HepG2 (cell line): ENCODE results near the gene RTN4. TPM values are rescaled to one million over a fixed set of nuclear protein-coding genes. Genes with fewer than 3 reads are reported as not detected.

Experiments
- ARID3A ChIP-seq: IDR thresholded peaks from 2 replicates; pipeline ENCODE4 v1.6.1; 2012; ENCODE audit warnings: low read depth, low read length, improper control_type of control experiment
- ATAD3A ChIP-seq: sonication (generic); formaldehyde crosslinking; IDR thresholded peaks from 2 replicates; pipeline ENCODE4 v1.4.0; 2020; ENCODE audit warnings: missing genetic modification reagents
- BHLHE40 ChIP-seq: IDR thresholded peaks from 2 replicates; pipeline ENCODE4 v1.6.1; 2011; ENCODE audit warnings: low read length, improper control_type of control experiment
- DPF2 ChIP-seq: sonication (generic); formaldehyde crosslinking; IDR thresholded peaks from 2 replicates; pipeline ENCODE4 v1.4.0; 2020; ENCODE audit warnings: mild to moderate bottlenecking, low read depth, missing genetic modification reagents, borderline replicate concordance
- E2F5 ChIP-seq: sonication (generic); formaldehyde crosslinking; conservative IDR thresholded peaks from 2 replicates; pipeline ENCODE4 v1.4.0; 2020; ENCODE audit warnings: missing genetic modification reagents
- ELF1 ChIP-seq: sonication (generic); formaldehyde crosslinking; IDR thresholded peaks from 2 replicates; pipeline ENCODE4 v1.4.0; 2020; ENCODE audit warnings: missing genetic modification reagents
- KLF13 ChIP-seq: sonication (generic); formaldehyde crosslinking; IDR thresholded peaks from 2 replicates; pipeline ENCODE4 v1.4.0; 2020; ENCODE audit warnings: mild to moderate bottlenecking, missing genetic modification reagents
- PAWR ChIP-seq: sonication (generic); formaldehyde crosslinking; IDR thresholded peaks from 2 replicates; pipeline ENCODE4 v1.4.0; 2020; ENCODE audit warnings: missing genetic modification reagents, mild to moderate bottlenecking, borderline replicate concordance
- SOX6 ChIP-seq, 2 experiments: fragments of 450-650 bp in 1 of 2; sonication (generic) in 1 of 2; formaldehyde crosslinking in 1 of 2; IDR thresholded peaks; 2 replicates each; pipeline versions ENCODE4 v1.4.0 to v1.6.1; 2017 to 2020; ENCODE audit warnings: antibody characterized with exemption in 1 of 2, mild to moderate bottlenecking in 1 of 2, missing genetic modification reagents in 1 of 2
- STAT6 ChIP-seq: sonication (generic); formaldehyde crosslinking; IDR thresholded peaks from 2 replicates; pipeline ENCODE4 v1.4.0; 2020; ENCODE audit warnings: missing genetic modification reagents, mild to moderate bottlenecking, borderline replicate concordance
- SUZ12 ChIP-seq: fragments of 150-350 bp; IDR thresholded peaks from 2 replicates; pipeline ENCODE4 v1.6.1; 2014; ENCODE audit warnings: low read depth, low read length
- TRIM22 ChIP-seq: fragments of 450-650 bp; IDR thresholded peaks from 2 replicates; pipeline ENCODE4 v1.6.1; 2017
- ZBTB33 ChIP-seq: sonication (generic); formaldehyde crosslinking; IDR thresholded peaks from 2 replicates; pipeline ENCODE4 v1.4.0; 2020; ENCODE audit warnings: missing genetic modification reagents
- ZKSCAN1 ChIP-seq: fragments of 150-350 bp; IDR thresholded peaks from 2 replicates; pipeline ENCODE4 v1.6.1; 2014; ENCODE audit warnings: low read length
- ZNF260 ChIP-seq: sonication (generic); formaldehyde crosslinking; IDR thresholded peaks from 2 replicates; pipeline ENCODE4 v1.4.0; 2020; ENCODE audit warnings: missing genetic modification reagents, low read depth, mild to moderate bottlenecking, borderline replicate concordance
- ZNF619 ChIP-seq: sonication (generic); formaldehyde crosslinking; IDR thresholded peaks from 2 replicates; pipeline ENCODE4 v1.4.0; 2020; ENCODE audit warnings: mild to moderate bottlenecking, missing genetic modification reagents
- ZUFSP ChIP-seq: sonication (generic); formaldehyde crosslinking; IDR thresholded peaks from 2 replicates; pipeline ENCODE4 v1.9.0; 2021; ENCODE audit warnings: missing genetic modification reagents, mild to moderate bottlenecking, borderline replicate concordance
- polyA plus RNA-seq, 8 experiments: library from polyadenylated mRNA; depleted of rRNA in 3 of 8; stranded (reverse) in 7 of 8; unstranded in 1 of 8; fragments of >200 nt; fragmentation: Illumina TruSeq in 4 of 8; extraction: Trizol in 4 of 8; gene quantifications; 2 replicates each; pipeline versions ENCODE4 v1.2.1 to v1.2.3, GENCODE V29; 2011 to 2016; ENCODE audit warnings: low read depth in 4 of 8, missing spikeins in 1 of 8, mixed read lengths in 1 of 8; ENCODE audit not compliant: insufficient read depth in 1 of 8
- total RNA-seq, 5 experiments: library from RNA; depleted of rRNA; stranded (reverse); fragments of >200 nt; fragmentation: Illumina TruSeq; extraction: Trizol; gene quantifications; 2 replicates each; pipeline ENCODE4 v1.2.3, GENCODE V29; 2016; ENCODE audit warnings: low read depth in 1 of 5

RTN4 gene
- total and polyA plus RNA-seq, 2 of the 13 experiments (the other 11 are each of a cell fraction or from before 2014, with no cell fraction given), result 98.4 to 133 TPM

- no peak for TF ChIP-seq ZUFSP
- TF ChIP-seq DPF2, result peak; percentile 49; the same call in 1 of the 2 replicates
- TF ChIP-seq ZNF260 (CRISPR knock-in tag), result no peak
- 0 out of 2 replicates have a peak, but pooled peaks have one; percentile 68 for TF ChIP-seq KLF13 (CRISPR knock-in tag)
- peak; percentile 49 for TF ChIP-seq ELF1
- TF ChIP-seq E2F5 (CRISPR knock-in tag), result no peak; the same call in 1 of the 2 replicates
- 0 out of 2 replicates have a peak, but pooled peaks have one; percentile 46 for TF ChIP-seq ZBTB33 (CRISPR knock-in tag)
- peak; percentile 28; the same call in 1 of the 2 replicates for TF ChIP-seq ZKSCAN1
- TF ChIP-seq TRIM22, result no peak
- TF ChIP-seq SUZ12, result 0 out of 2 replicates have a peak, but pooled peaks have one; percentile 1
- peak; percentile 37; the same call in 1 of the 2 replicates for TF ChIP-seq BHLHE40
- no peak for TF ChIP-seq PAWR (CRISPR knock-in tag)
- peak; percentile 13; the same call in 1 of the 2 replicates for TF ChIP-seq ARID3A
- TF ChIP-seq STAT6 (CRISPR knock-in tag), result 0 out of 2 replicates have a peak, but pooled peaks have one; percentile 55
- no peak for TF ChIP-seq SOX6 (IDR thresholded peaks at IDR 0.05)
- TF ChIP-seq SOX6 (CRISPR knock-in tag; IDR thresholded peaks at IDR 0.05), result peak; percentile 75
- no peak for TF ChIP-seq ATAD3A (CRISPR knock-in tag)
- TF ChIP-seq ZNF619 (CRISPR knock-in tag), result no peak
Measured at GRCh38 chr2:55049043-55049820, 1.0 kb downstream of the RTN4 start (continued).
